DOHH2 (cell line): ENCODE results near the gene DDIT4.

Source experiments
- H3F3A ChIP-seq: fragments of 200-600 bp; sonication (generic), shearing (Covaris generic); 2 replicates; pipeline ENCODE4 v1.6.0; 2016; ENCODE audit warnings: antibody characterized with exemption, mild to moderate bottlenecking; ENCODE audit not compliant: control insufficient read depth, insufficient read depth
- H3K27ac ChIP-seq: fragments of 200-600 bp; sonication (generic); 2 replicates; pipeline ENCODE4 v1.5.1; 2014; ENCODE audit warnings: low read depth, mild to moderate bottlenecking, low read length, moderate library complexity
- H3K27me3 ChIP-seq: fragments of 200-600 bp; sonication (generic); 2 replicates; pipeline ENCODE4 v1.6.1; 2014; ENCODE audit warnings: mild to moderate bottlenecking, low read length, mixed read lengths; ENCODE audit not compliant: control insufficient read depth
- H3K36me3 ChIP-seq: fragments of 200-600 bp; sonication (generic); 2 replicates; pipeline ENCODE4 v1.6.1; 2014; ENCODE audit warnings: mild to moderate bottlenecking, low read length, moderate library complexity, mixed read lengths; ENCODE audit not compliant: control insufficient read depth
- H3K4me1 ChIP-seq: fragments of 200-600 bp; sonication (generic); 2 replicates; pipeline ENCODE4 v1.6.1; 2014; ENCODE audit warnings: mild to moderate bottlenecking, low read length, mixed read lengths; ENCODE audit not compliant: control insufficient read depth
- H3K4me2 ChIP-seq: fragments of 200-600 bp; sonication (generic); 2 replicates; pipeline ENCODE4 v1.6.0; 2014; ENCODE audit warnings: mild to moderate bottlenecking, low read length, moderate library complexity
- H3K4me3 ChIP-seq: fragments of 200-600 bp; sonication (generic); 2 replicates; pipeline ENCODE4 v1.5.1; 2014; ENCODE audit warnings: mild to moderate bottlenecking, low read length, mixed read lengths
- H3K79me2 ChIP-seq: fragments of 200-600 bp; sonication (generic); 2 replicates; pipeline ENCODE4 v1.6.1; 2014; ENCODE audit warnings: mild to moderate bottlenecking, low read length, mixed read lengths; ENCODE audit not compliant: control insufficient read depth
- H3K9me2 ChIP-seq: fragments of 200-600 bp; sonication (generic); replicated peaks from 2 replicates; pipeline ENCODE4 v1.6.1; 2014; ENCODE audit warnings: mild to moderate bottlenecking, low read length, mixed read lengths; ENCODE audit not compliant: control insufficient read depth
- H3K9me3 ChIP-seq: fragments of 200-600 bp; sonication (generic); 2 replicates; pipeline ENCODE4 v1.6.1; 2014; ENCODE audit warnings: antibody characterized with exemption, low read length, mixed read lengths; ENCODE audit not compliant: control insufficient read depth, insufficient read depth
- H4K20me1 ChIP-seq: fragments of 200-600 bp; sonication (generic); 2 replicates; pipeline ENCODE4 v1.6.0; 2014; ENCODE audit warnings: low read depth, mild to moderate bottlenecking, antibody characterized with exemption, low read length, moderate library complexity; ENCODE audit not compliant: control insufficient read depth, insufficient read depth
- CTCF ChIP-seq: fragments of 200-600 bp; sonication (generic); IDR thresholded peaks from one replicate; pipeline ENCODE4 v1.5.1; 2014; ENCODE audit warnings: antibody characterized with exemption, mild to moderate bottlenecking, low read depth, low read length; ENCODE audit not compliant: poor library complexity, severe bottlenecking
- EZH2phosphoT487 ChIP-seq: fragments of 200-600 bp; sonication (generic); IDR thresholded peaks from 2 replicates; pipeline ENCODE4 v1.6.1; 2017; ENCODE audit warnings: borderline replicate concordance, mild to moderate bottlenecking, antibody characterized with exemption, low read length, moderate library complexity, mixed read lengths

The DDIT4 gene

GRCh38 chr10:72260976-72261783 is 12.5 kb upstream of the DDIT4 start:
- no peaks in the 10 kb centered on the region for H3K27me3 ChIP-seq

GRCh38 chr10:72261784-72262404 is 11.8 kb upstream of the DDIT4 start:
- peak overlapping the region; percentile 74 for H3K4me3 ChIP-seq
- H3K27ac ChIP-seq, result peak overlapping the region; percentile 94
- no peaks in the 10 kb centered on the region for H4K20me1 ChIP-seq
- H3K9me3 ChIP-seq, result no peaks in the 10 kb centered on the region
- TF ChIP-seq EZH2phosphoT487 (no peak), CTCF (no peak)
- peak overlapping the region; percentile 99 for H3K4me2 ChIP-seq
- peaks cover 21% of the 10 kb centered on the region for H3F3A ChIP-seq
- H3K4me1 ChIP-seq, result peaks cover 97% of the 10 kb centered on the region
- no peaks in the 10 kb centered on the region for H3K27me3 ChIP-seq
- no peaks in the 10 kb centered on the region for H3K36me3 ChIP-seq
- H3K79me2 ChIP-seq, result no peaks in the 10 kb centered on the region
- H3K9me2 ChIP-seq, result no peaks in the 10 kb centered on the region

More at GRCh38 chr10:72260976-72261783, 12.5 kb upstream of the DDIT4 start:
- H3K79me2 ChIP-seq, result no peaks in the 10 kb centered on the region
- TF ChIP-seq CTCF, result peak; percentile 32
- TF ChIP-seq EZH2phosphoT487, result no peak
- no peaks in the 10 kb centered on the region for H3K36me3 ChIP-seq
- no peaks in the 10 kb centered on the region for H3K9me2 ChIP-seq
- peak overlapping the region; percentile 94 for H3K27ac ChIP-seq
- peak overlapping the region; percentile 74 for H3K4me3 ChIP-seq
- H4K20me1 ChIP-seq, result no peaks in the 10 kb centered on the region
- no peaks in the 10 kb centered on the region for H3K9me3 ChIP-seq
- H3K4me1 ChIP-seq, result peaks cover 99% of the 10 kb centered on the region
- H3F3A ChIP-seq, result peaks cover 23% of the 10 kb centered on the region
- H3K4me2 ChIP-seq, result peak overlapping the region; percentile 99

GRCh38 chr10:72263613-72264241 is 10.0 kb upstream of the DDIT4 start:
- Histone ChIP-seq H3K4me1 (peaks cover 88% of the 10 kb centered on the region), H3F3A (peaks cover 21% of the 10 kb centered on the region)

More at GRCh38 chr10:72263613-72264241, 10.0 kb upstream of the DDIT4 start:
- Histone ChIP-seq H3K9me2 (no peaks in the 10 kb centered on the region), H3K4me3 (peak overlapping the region; percentile 24), H3K4me2 (peak overlapping the region; percentile 99), H3K9me3 (no peaks in the 10 kb centered on the region), H3K27me3 (no peaks in the 10 kb centered on the region), H4K20me1 (no peaks in the 10 kb centered on the region), H3K27ac (peak overlapping the region; percentile 29), H3K79me2 (no peaks in the 10 kb centered on the region), H3K36me3 (no peaks in the 10 kb centered on the region)
- TF ChIP-seq EZH2phosphoT487 (no peak), CTCF (no peak)
